GM15510 (cell line): Measurements from ENCODE around the gene ARX.

Source experiments
- POLR2A ChIP-seq: IDR thresholded peaks from 3 replicates; pipeline ENCODE4 v1.6.1; 2011; ENCODE audit warnings: borderline replicate concordance; ENCODE audit not compliant: insufficient read length; ENCODE audit errors: extremely low read depth

The ARX gene

GRCh38 chrX:24990535-24990934 is 25.2 kb downstream of the ARX start:
- no peak for TF ChIP-seq POLR2A

- TF ChIP-seq POLR2A = no peak
These were observed 27.5 kb downstream of the ARX start for GRCh38 chrX:24988314-24988713.

- TF ChIP-seq POLR2A = no peak
These were observed 28.0 kb downstream of the ARX start for GRCh38 chrX:24987731-24988130.

GRCh38 chrX:24985120-24985519 is 30.6 kb downstream of the ARX start:
- no peak for TF ChIP-seq POLR2A

- TF ChIP-seq POLR2A = no peak
These were observed 31.8 kb downstream of the ARX start for GRCh38 chrX:24983931-24984330.

- TF ChIP-seq POLR2A = no peak
These were observed 33.3 kb downstream of the ARX start for GRCh38 chrX:24982306-24982965.

GRCh38 chrX:24981030-24981429 is 34.7 kb downstream of the ARX start:
- TF ChIP-seq POLR2A = no peak

- no peak for TF ChIP-seq POLR2A
These were observed 36.7 kb downstream of the ARX start for GRCh38 chrX:24979081-24979480.

GRCh38 chrX:24969812-24970211 is 46.0 kb downstream of the ARX start:
- no peak for TF ChIP-seq POLR2A

- no peak for TF ChIP-seq POLR2A
These were observed 50.4 kb downstream of the ARX start for GRCh38 chrX:24965372-24965771.

GRCh38 chrX:24963823-24964222 is 51.9 kb downstream of the ARX start:
- no peak for TF ChIP-seq POLR2A

GRCh38 chrX:24961809-24962208 is 54.0 kb downstream of the ARX start:
- no peak for TF ChIP-seq POLR2A

- TF ChIP-seq POLR2A = no peak
These were observed 58.9 kb downstream of the ARX start for GRCh38 chrX:24956828-24957227.

GRCh38 chrX:24955372-24955930 is 60.3 kb downstream of the ARX start:
- TF ChIP-seq POLR2A = no peak

GRCh38 chrX:24954732-24955131 is 61.0 kb downstream of the ARX start:
- no peak for TF ChIP-seq POLR2A
